ENCODE measurements around the gene GIGYF2. TPM values are rescaled to one million over a fixed set of nuclear protein-coding genes. Genes with fewer than 3 reads are reported as not detected.

The GIGYF2 gene
- total and polyA plus RNA-seq, 2 of the 4 experiments (the other 2 are of a cell fraction), result 14.7 to 66.0 TPM

DNA sequence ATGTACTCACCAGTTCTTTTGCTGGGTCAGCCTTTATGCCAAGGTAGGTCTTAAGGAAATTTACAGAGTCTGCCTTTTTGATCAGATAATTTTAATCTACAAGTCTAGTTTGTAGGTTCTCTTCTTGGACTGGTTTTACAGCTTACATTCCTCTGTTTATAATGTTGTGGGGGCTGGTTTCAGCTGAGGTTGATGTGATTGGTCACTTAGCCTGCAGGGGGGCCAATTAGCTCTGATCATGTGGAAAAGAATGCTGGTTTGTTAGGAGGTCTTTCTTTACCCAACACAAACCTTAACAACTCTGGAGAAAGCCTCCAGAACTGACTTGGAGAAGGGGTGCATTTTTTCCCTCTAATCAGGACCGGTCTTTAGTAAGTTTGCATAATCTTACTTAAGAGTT is 79.3 kb downstream of the GIGYF2 start, which contains the start of gene KCNJ13:
KCNJ13 (minus strand) TSS at position 131 of the 400 bp plus-strand sequence. CDS start 5,203 bp downstream, outside the sequence.
- Histone ChIP-seq H3K36me3 (ENCODE audit: control insufficient read depth, insufficient read depth, low read length) (peaks cover 6% of the 10 kb centered on the region; the same call in 1 of the 2 replicates), H2AFZ (replicated peaks; ENCODE audit: low read length, poor library complexity) (no peak within 1 kb of the TSS), H3K9ac (ENCODE audit: low read depth, low read length) (no peak within 1 kb of the TSS), H3K18ac (ENCODE audit: low read depth, low read length) (no peak within 1 kb of the TSS), H3K4me3 (ENCODE audit: insufficient read depth, low read depth, low read length) (no peak within 1 kb of the TSS), H2BK15ac (ENCODE audit: low read depth, low read length) (no peak within 1 kb of the TSS), H2BK20ac (ENCODE audit: low read depth, low read length) (no peak within 1 kb of the TSS), H3K27ac (ENCODE audit: insufficient read depth, low read length) (no peak within 1 kb of the TSS), H2BK120ac (ENCODE audit: low read depth, low read length) (no peak within 1 kb of the TSS), H2AK5ac (ENCODE audit: low read depth, low read length) (no peak within 1 kb of the TSS), H3K27me3 (ENCODE audit: control insufficient read depth, insufficient read depth, low read length) (no peaks in the 10 kb centered on the region), H4K20me1 (ENCODE audit: insufficient read depth, low read length) (no peaks in the 10 kb centered on the region), H3K4me1 (ENCODE audit: control insufficient read depth, insufficient read depth, low read length) (no peaks in the 10 kb centered on the region; the same call in 1 of the 2 replicates), H4K5ac (ENCODE audit: low read depth, low read length) (no peak within 1 kb of the TSS), H3K9me3 (ENCODE audit: control insufficient read depth, insufficient read depth, low read length) (no peaks in the 10 kb centered on the region), H3K23ac (ENCODE audit: low read depth, low read length) (no peak within 1 kb of the TSS), H2BK5ac (ENCODE audit: low read depth, low read length, poor library complexity, severe bottlenecking) (no peak within 1 kb of the TSS), H3K79me1 (ENCODE audit: low read depth in 1 of 2, low read length in 2 of 2) (peaks cover 3 to 12% of the 10 kb centered on the region in 2 experiments; a peak in 3 of 4 replicates), H3K56ac (ENCODE audit: extremely low read depth, insufficient read depth, low read length) (no peak within 1 kb of the TSS), H4K8ac (ENCODE audit: low read depth in 2 of 2, low read length in 2 of 2) (no peak within 1 kb of the TSS), H3K4me2 (ENCODE audit: low read depth, low read length) (no peak within 1 kb of the TSS), H4K91ac (ENCODE audit: insufficient read depth, low read depth, low read length) (no peak within 1 kb of the TSS), H2AK9ac (replicated peaks; ENCODE audit: low read depth, low read length, poor library complexity) (no peak within 1 kb of the TSS), H3K9me1 (ENCODE audit: insufficient read depth, low read length) (no peaks in the 10 kb centered on the region), H3K4ac (ENCODE audit: low read depth, low read length) (no peak within 1 kb of the TSS), H3K14ac (replicated peaks; ENCODE audit: low read depth, low read length) (no peak within 1 kb of the TSS)
- no CpG with 5 or more reads among the region's 1 CpG for WGBS, 2 experiments (ENCODE audit: extremely low coverage in 2 of 2, insufficient read length in 1 of 2)
- DNase-seq (peak; percentile 15), ATAC-seq (ENCODE audit: low read depth) (peak; percentile 53; the same call in 1 of the 2 replicates)
- CTCF ChIA-PET, result interaction anchor here (0.6 kb wide), 1 partner anchor 64 kb away, joined by 3 read pairs; no protein-coding TSS in a partner anchor
- BruUV-seq (replicated peaks), result no TSS peak
- dilution Hi-C loops (cut with HindIII; ENCODE audit: low sequenced_read_pairs, unreplicated experiment) (no loop called here), intact Hi-C loops (cut with micrococcal nuclease) (loop anchor here (10.0 kb wide), 1 partner anchor 172 kb away; no protein-coding TSS in a partner anchor), in situ Hi-C loops (cut with MboI; ENCODE audit: low sequenced_read_pairs) (no loop called here)
- TF ChIP-seq RAD21 (IDR thresholded peaks at IDR 0.05; ENCODE audit: low read length) (no peak), SMC3 (IDR thresholded peaks at IDR 0.05; ENCODE audit: low read depth, low read length) (no peak), CEBPB (IDR thresholded peaks at IDR 0.05; ENCODE audit: low read depth, low read length) (no peak), POLR2A (IDR thresholded peaks at IDR 0.05; ENCODE audit: low read depth, low read length) (no peak), MXI1 (IDR thresholded peaks at IDR 0.05; ENCODE audit: borderline replicate concordance, low read depth, low read length) (no peak), RCOR1 (IDR thresholded peaks at IDR 0.05; ENCODE audit: insufficient replicate concordance, low read length) (no peak), FOS (IDR thresholded peaks at IDR 0.05; ENCODE audit: low read depth, low read length) (no peak)
- TF ChIP-seq, protein P1, sequence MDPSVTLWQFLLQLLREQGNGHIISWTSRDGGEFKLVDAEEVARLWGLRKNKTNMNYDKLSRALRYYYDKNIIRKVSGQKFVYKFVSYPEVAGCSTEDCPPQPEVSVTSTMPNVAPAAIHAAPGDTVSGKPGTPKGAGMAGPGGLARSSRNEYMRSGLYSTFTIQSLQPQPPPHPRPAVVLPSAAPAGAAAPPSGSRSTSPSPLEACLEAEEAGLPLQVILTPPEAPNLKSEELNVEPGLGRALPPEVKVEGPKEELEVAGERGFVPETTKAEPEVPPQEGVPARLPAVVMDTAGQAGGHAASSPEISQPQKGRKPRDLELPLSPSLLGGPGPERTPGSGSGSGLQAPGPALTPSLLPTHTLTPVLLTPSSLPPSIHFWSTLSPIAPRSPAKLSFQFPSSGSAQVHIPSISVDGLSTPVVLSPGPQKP (IDR thresholded peaks at IDR 0.05; ENCODE audit: borderline replicate concordance, low read depth, low read length), result no peak
- POLR2A ChIA-PET (ENCODE audit: unreplicated experiment), result no interaction called here

All from IMR-90 (cell line).